Measurements from ENCODE around the gene SLC16A11. TPM values are rescaled to one million over a fixed set of nuclear protein-coding genes. Genes with fewer than 3 reads are reported as not detected.

SLC16A11 gene
- total and polyA plus RNA-seq, 9 of the 15 experiments (the other 6 are each of a cell fraction or from before 2014, with no cell fraction given): not detected

- peaks cover 26% of the 10 kb centered on the region for H3K36me3 ChIP-seq (ENCODE audit: control insufficient read depth, insufficient read depth, low read length)
- peak overlapping the region; percentile 78; the same call in 1 of the 2 replicates for H2AFZ ChIP-seq (ENCODE audit: low read depth, low read length)
- intact Hi-C loops (cut with micrococcal nuclease): no loop called here
- no TSS peak for BruUV-seq (replicated peaks)
- H4K20me1 ChIP-seq (replicated peaks; ENCODE audit: control insufficient read depth, insufficient read depth, low read length): no peaks in the 10 kb centered on the region
- H3K27ac ChIP-seq (ENCODE audit: extremely low read depth, low read depth, low read length): peak overlapping the region; percentile 91
- in situ Hi-C loops (cut with MboI): no loop called here
- peaks cover 41% of the 10 kb centered on the region in 2 experiments for H3K4me1 ChIP-seq (replicated peaks in 1 of 2; ENCODE audit: control insufficient read depth in 2 of 2, insufficient read depth in 2 of 2, low read length in 2 of 2)
- ATAC-seq (peak; percentile 34), DNase-seq (ENCODE audit: extremely low read depth in 1 of 4, low spot score in 3 of 4) (peak in 2 of 4 experiments; percentile 29 to 59), FAIRE-seq (peak; percentile 59)
- H3K9me1 ChIP-seq (ENCODE audit: control insufficient read depth, insufficient read depth, low read length): no peaks in the 10 kb centered on the region
- 48% methylated on average over 8 of the region's 9 CpGs for WGBS (ENCODE audit: insufficient coverage, low coverage, missing lambda C conversion rate)
- H3K9ac ChIP-seq (ENCODE audit: insufficient read depth in 1 of 2, low read depth in 2 of 2, low read length in 2 of 2): peak overlapping the region; percentile 70 to 76; a peak in 3 of 4 replicates
- H3K79me2 ChIP-seq (ENCODE audit: control insufficient read depth, insufficient read depth, low read length): peaks cover 4% of the 10 kb centered on the region; the same call in 1 of the 3 replicates
- H3K4me3 ChIP-seq: no peak overlapping the region
- H3K4me2 ChIP-seq (ENCODE audit: insufficient read depth, low read length): peak overlapping the region; percentile 42; the same call in 1 of the 2 replicates
- TF ChIP-seq EGR1 (conservative IDR thresholded peaks at IDR 0.05): peak; percentile 45; the same call in 1 of the 2 replicates
- TF ChIP-seq YY1 (IDR thresholded peaks at IDR 0.05; ENCODE audit: borderline replicate concordance in 1 of 3, control insufficient read depth in 1 of 3, extremely low read depth in 1 of 3, insufficient read depth in 3 of 3, insufficient read length in 1 of 3, insufficient replicate concordance in 2 of 3, low read depth in 1 of 3, low read length in 2 of 3): peak in 1 of 3 experiments; percentile 47
- TF ChIP-seq ZNF766 (CRISPR knock-in tag; conservative IDR thresholded peaks at IDR 0.05): 0 out of 2 replicates have a peak, but pooled peaks have one; percentile 3
- no peak for TF ChIP-seq THAP12 (CRISPR knock-in tag; IDR thresholded peaks at IDR 0.05)
- CTCF ChIA-PET (ENCODE audit: low intra/inter-chr PET ratio): no interaction called here
- H3K9me3 ChIP-seq (replicated peaks; ENCODE audit: control insufficient read depth, insufficient read depth, low read depth, low read length): no peaks in the 10 kb centered on the region
- no peaks in the 10 kb centered on the region for H3K27me3 ChIP-seq (ENCODE audit: control insufficient read depth in 2 of 2, insufficient read depth in 2 of 2, low read length in 2 of 2)
- POLR2A ChIA-PET: interaction anchor here (0.6 to 1.4 kb wide), 3 partner anchors 8 to 79 kb away, joined by 3 to 6 read pairs (median 3); no protein-coding TSS in a partner anchor
Measured at GRCh38 chr17:6994666-6995256, 49.1 kb downstream of the SLC16A11 start.
